ENCODE results near the gene SLX4.
A peak's percentile ranks its signal among the peaks of the same experiment; 100 is the strongest.
"Not testable (repeated sequence)": the region's sequence is repeated elsewhere in the genome, so short reads cannot be mapped to it uniquely, and the experiment has no call there.

Gene SLX4

GRCh38 chr16:3641801-3642396, 30.5 kb upstream of the SLX4 start:
- no peak for DNase-seq

- DNase-seq: no peak
These were observed 29.5 kb upstream of the SLX4 start for GRCh38 chr16:3640632-3641501.

- no peak for DNase-seq
These were observed 28.8 kb upstream of the SLX4 start for GRCh38 chr16:3640207-3640606.

- DNase-seq: no peak
These were observed 27.7 kb upstream of the SLX4 start for GRCh38 chr16:3638916-3639644.

- DNase-seq: no peak
These were observed 26.0 kb upstream of the SLX4 start for GRCh38 chr16:3637371-3637923.

GRCh38 chr16:3625911-3626732, 14.7 kb upstream of the SLX4 start:
- no peak for DNase-seq

- no peak for DNase-seq
These were observed 13.9 kb upstream of the SLX4 start for GRCh38 chr16:3625331-3625730.

GRCh38 chr16:3623642-3624041, 12.2 kb upstream of the SLX4 start:
- no peak for DNase-seq

GRCh38 chr16:3618769-3619141, 7.3 kb upstream of the SLX4 start:
- DNase-seq: no peak

GRCh38 chr16:3612510-3613466, 1.4 kb upstream of the SLX4 start:
- no peak for DNase-seq

GRCh38 chr16:3610698-3611145, 684 bp downstream of the SLX4 start:
- no peak for DNase-seq

GRCh38 chr16:3609895-3610697, 1.3 kb downstream of the SLX4 start:
- no peak for DNase-seq

- not testable (repeated sequence) for DNase-seq
These were observed 2.4 kb downstream of the SLX4 start for GRCh38 chr16:3608976-3609375.

- no peak for DNase-seq
These were observed 3.3 kb downstream of the SLX4 start for GRCh38 chr16:3608069-3608468.

GRCh38 chr16:3607634-3608033, 3.8 kb downstream of the SLX4 start:
- DNase-seq: no peak

- DNase-seq: no peak
These were observed 4.2 kb downstream of the SLX4 start for GRCh38 chr16:3607161-3607560.

GRCh38 chr16:3606441-3606840, 5.0 kb downstream of the SLX4 start:
- peak; percentile 69 for DNase-seq

GRCh38 chr16:3602320-3602653, 9.1 kb downstream of the SLX4 start:
- DNase-seq: no peak

- no peak for DNase-seq
These were observed 9.6 kb downstream of the SLX4 start for GRCh38 chr16:3601614-3602319.

- DNase-seq: no peak
These were observed 11.5 kb downstream of the SLX4 start for GRCh38 chr16:3599922-3600321.
